Right renal cortex interstitium (tissue), 3 donors: Measurements from ENCODE around the gene IGSF9B. TPM values are rescaled to one million over a fixed set of nuclear protein-coding genes. Genes with fewer than 3 reads are reported as not detected.

Source experiments
- DNase-seq, 3 donors: peaks; one replicate each; pipeline ENCODE4 v3.0.0-alpha.2; 2013; ENCODE audit warnings: low read depth in 3 of 3, low spot score in 2 of 3
- polyA plus RNA-seq, 3 donors: library from polyadenylated mRNA; unstranded; fragments of 120-200 nt; gene quantifications; one replicate each; pipeline ENCODE4 v1.2.1, GENCODE V29; 2013; ENCODE audit not compliant: insufficient read length in 3 of 3

Gene IGSF9B
- polyA plus RNA-seq, 3 donors: 3.8 to 6.0 (median 4.8) TPM

DNA sequence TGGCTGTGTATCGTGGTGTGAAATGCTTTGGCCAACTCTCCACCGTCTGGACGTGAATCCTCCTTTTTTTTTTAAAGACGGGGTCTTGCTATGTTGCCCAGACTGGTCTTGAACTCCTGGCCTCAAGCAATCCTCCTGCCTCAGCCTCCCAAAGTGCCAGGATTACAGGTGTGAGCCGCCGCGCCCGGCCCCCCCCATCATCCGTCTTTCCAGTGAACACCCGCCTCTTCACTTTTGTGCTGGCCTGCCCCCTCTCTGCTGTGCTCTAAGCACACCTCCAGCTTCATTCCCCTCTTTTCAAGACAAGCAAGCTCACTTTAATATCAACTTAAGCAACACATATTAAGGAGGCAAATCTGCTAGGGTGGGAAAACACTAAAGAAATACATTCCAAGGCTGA lies 35.3 kb downstream of the IGSF9B start:
- DNase-seq: no peak

DNA sequence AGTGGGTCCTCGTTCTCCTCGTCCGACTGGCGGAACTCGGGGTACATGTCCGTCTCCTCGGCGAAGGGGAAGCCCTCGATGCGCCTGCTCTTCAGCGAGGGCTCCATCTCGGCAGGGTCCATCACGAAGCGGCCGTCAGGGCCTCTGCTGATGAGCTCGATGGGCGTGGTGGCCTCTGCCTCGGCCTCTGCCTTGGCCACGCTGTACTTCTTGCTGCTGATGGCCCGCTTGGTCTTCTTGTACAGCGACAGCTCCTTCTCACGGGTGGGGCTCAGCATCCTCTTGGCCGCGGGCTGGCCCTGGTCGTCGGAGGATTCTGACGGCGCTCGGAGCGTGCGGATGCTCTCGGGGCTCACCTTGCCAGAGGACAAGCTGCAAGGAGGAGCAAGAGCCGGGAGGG lies 35.7 kb downstream of the IGSF9B start:
- no peak for DNase-seq

DNA sequence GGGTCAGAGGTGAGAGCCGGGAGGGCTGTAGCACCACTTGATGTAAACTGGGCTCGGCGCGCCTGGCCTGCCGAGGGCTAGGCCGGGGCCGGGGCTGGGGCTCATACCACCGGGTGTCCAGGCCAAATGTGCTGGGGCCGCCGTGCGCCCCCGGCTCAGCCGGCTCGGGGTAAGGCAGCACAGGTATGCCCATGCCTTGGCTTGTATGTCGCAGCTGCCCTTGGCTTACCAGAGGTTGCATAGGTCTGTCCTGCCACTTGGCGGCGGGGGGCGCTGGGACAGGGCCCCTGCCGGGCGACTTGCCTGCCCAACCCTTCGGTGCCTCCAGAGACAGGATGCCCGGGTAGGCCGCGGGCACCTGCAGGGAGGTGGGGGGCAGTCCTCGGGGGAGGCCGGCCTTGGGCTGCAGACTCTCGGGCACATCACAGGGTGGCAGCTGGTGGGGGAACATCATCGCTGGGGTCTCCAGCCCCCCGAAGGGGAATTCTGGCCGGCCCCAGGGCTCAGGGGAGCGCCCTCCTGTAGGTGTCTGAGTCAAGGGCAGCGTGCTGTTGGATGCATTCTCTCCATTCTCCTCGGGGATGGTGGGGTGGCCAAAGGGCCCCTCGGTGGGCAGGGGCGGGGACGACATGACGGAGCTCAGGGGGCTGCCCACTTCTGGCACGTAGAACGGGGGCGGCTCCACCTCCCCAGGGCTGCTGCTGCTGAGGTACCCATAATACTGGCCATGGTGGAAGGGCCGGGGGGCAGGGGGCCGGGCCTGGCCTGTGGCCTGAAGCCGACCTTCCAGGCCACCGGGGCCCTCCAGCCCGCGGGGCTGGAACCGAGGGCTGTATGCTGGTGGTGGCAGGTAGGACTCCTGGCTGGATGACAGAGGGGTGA lies 36.4 kb downstream of the IGSF9B start:
- no peak for DNase-seq

DNA sequence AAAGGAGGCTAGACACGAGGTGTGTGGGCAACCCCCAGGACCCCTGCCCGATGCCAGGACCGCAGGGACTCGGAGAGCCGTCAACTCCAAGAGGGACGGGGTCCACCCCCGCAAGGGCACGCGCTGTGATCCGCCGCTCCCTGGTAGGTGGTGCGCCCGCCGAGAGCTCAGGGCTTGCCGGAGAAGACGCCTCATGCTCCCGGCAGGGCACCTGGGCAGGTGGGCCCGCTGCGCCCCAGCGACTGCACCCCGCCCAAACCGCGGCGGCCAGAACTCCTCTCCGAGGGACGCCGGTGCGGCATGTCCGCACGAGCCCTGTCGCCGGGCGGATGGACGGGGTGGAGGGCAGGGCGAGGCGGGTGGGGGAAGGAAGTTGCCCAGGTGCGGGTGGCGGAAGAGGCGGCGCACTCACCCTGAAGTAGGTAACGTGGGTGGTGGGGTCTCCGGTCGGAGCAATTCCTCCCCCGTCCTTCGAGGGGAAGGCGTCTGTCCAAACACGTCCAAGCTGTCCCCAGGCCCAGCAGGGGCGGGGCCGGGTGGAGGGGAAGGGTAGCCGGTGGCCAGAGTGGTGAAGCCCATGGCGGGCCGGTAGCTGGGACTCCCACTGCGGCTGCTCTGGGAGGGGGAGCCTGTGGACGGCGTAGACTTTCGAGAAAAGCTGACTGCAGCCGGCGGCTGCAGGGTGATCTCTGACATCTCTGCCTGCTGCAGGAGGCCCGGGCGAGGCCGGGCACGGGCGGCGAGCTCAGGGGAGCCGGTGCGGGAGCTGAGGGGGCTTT lies 37.2 kb downstream of the IGSF9B start:
- DNase-seq: no peak

DNA sequence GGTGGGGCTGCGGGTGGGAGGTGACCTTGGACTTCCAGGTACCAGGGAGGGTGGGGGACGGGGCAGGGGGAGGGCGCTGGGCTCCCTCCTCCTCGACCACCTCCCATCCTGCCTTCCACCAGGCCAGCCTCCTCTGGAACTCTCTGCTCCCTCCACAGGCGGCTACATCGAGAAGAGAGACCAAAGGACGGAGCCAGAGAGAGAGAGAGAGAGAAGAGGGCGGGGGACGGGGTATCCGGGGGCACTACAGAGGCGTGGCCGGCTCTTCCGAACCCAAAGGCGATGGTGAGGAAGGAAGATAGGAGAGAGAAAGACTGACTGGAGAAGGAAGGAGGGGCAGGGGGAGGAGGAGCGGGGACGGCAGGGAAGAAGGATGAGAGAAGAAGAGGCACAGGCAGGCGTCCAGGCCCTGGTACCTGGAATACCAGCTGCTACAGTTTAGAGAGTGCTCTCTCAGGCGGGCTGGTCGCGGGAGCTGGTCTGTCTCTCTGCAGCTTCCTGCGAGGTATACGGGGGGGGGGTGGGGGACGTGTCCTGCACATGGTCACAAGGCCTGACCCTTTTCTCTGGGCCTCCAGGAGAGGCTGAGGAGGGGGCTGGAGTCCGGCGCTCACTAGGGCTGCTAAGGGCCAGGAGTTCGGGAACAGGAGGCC lies 38.0 kb downstream of the IGSF9B start:
- no peak for DNase-seq

DNA sequence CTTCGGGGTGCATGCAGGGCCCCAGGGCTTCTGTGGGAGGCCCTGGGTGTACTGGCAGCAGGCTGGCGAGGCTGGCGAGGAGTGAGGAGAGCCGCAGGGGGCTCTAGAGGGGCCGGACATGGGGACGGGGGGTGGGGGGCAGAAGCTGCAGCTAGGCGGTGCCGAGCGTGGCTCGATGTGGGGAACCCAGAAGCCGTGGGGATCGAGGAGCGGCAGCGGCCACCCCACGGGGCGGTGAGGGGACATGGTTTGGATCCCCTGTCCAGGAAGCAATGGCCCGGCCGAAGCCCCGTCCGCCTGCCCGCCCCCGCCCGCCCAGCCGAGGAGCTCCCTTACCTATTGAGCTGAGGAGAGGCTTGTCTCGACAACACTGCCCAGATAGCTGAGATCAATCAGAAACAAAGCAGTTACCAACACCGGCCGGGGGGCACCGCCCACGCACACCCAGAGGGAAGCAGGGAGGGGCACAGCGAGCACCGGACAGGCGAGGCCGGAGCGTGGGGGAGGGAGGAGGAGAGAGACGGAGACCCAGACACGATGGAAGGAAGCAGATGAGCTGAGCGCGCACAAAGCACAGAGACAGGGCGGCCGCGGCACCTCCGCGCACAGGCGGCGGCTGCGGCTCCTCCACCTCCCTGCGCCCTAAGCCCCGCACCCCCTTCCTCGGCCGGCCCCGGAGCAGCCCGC lies 38.7 kb downstream of the IGSF9B start:
- no peak for DNase-seq

DNA sequence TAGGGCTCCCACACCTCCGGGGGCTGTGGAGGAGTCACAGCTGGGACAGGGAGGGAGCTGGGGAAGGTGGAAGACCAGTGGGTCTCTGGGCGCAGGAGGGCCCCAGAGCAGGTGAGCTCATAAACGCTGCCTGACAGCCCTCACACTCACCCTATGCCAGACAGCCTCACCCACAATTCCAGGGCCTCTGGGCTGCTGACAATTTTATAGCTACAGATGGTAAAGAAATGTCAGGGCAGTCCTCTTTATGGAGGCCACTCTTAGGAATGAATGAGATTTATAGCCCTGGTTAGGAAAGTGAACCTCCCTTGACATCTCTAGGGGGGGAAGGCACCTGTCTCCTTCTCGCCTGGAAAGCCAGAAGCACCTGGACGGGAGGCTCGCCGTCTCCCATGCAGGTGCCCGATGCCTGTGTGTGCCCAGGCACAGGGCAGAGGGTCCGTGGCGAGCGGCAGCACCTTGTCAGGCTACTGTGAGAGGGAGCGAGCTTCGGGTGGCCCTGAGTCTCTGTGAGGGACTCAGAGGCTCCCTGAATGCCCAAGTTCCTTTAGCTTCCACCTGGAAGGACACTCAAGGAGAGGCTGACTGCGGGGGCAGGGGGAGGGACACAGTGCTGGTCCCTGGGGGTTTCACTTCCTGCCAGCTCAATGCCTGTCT lies 39.9 kb downstream of the IGSF9B start:
- DNase-seq: no peak

DNA sequence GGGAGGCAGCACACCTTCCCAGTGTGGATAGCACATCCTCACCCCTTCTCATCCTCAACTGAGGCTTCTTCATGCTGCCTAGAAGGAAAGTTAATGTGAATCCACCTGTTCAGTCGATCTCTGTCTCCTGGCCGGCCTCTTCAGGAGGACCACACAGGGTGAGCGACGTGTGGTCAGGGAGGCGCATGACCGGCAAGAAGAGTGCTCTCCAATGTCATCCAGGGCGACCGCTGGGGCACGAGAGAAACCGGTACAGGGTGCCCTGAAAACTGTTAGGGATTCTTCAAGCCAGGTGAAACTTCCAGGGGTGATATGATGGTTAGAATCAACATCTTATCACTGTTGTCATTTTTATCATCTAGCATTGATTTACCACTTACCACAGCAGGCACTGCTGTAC lies 43.0 kb downstream of the IGSF9B start:
- no peak for DNase-seq

DNA sequence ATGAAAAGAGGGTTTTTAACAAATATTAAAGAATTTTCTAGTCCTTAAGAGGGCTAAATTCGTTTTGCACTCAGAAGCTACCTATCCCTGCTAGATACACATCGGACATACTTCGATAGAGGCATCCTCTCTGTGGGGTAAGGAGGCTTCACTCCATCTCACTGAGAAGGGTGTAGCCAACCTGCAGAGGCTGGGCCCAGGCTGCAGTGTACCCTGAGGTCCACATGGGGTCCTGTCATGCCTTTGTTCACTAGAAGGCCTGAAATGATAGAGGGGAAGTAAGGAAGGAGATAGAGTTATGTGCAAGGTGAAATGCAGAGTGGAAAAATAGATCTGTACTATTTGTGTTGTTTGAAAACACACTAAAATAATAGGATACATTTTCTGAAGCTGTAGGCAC lies 45.6 kb downstream of the IGSF9B start:
- DNase-seq: no peak

DNA sequence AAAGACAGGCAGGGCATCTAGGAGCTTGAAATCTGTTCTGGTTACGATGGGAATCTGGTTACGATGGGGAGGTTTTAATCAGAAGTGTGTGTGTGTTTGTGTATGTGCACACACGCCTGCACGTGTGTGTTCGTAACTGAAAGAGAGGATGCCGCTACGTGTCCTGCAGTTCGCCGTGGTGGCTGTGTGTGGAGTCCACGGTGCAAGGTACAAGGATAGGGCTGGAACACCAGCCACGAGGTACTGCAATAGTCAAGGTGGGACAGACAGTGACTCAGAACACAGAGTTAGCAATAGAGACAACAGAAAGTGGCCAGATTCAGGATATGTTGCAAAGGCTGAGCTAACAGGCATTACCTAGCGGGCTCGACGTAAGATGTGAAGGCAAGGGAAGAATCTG lies 46.7 kb downstream of the IGSF9B start:
- DNase-seq: no peak

DNA sequence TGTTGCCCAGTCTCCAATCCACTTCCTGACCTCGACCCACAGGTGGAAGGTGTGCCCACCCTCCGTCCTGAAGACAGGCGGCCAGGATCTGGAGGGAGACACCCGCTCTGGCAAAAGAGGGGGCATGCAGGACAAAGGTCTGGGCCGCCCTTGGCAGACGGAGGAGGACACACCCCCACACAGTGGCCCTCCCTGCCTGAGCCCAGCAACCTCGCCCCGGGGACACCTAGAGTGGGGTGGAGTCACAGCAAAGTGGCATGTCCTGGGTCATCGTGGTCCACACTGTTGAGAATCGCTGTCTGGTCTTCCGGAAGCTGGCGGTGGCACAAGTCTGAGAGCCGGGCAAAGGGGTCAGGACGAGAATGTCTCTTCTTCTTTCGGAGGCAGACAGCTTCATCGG lies 47.9 kb downstream of the IGSF9B start:
- DNase-seq: no peak

DNA sequence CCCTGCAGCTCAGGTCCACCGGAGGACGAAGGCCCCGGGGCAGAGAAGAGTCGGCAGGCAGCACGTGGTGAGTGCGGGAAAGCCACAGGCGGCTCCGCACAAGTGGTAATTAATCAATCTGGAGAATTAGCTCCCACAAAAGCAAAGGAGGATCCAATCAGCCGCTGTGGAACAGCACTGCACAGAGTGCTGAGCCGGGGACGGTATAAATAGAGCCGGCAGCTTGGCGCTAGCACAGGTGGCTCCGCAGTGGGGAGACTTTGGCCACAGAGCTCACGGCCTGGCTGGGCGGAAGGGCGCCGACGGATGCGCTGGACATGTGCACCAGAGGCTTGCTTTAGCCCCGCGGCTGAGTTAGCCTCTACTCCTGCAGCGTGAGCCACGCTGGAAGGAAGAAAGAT lies 48.9 kb downstream of the IGSF9B start:
- no peak for DNase-seq

DNA sequence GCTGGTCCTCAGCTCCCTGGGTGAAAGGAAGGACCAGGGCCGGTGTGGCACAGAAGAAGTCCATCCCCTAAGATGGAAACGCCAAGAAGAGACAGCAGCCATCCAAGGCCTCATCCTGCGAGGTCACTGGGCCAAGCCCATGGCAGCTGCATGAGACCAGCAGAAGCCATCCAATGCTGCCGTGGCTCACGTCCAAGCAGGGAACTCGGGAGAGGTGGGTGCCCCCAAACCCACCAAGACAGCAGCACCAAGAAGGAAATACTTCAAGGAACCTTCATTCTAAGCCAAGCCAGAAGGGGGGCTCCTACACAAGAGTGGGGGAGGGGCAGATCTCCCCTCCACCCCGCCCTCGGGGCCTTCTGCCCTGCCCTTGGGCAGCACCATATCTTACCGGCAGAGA lies 49.6 kb downstream of the IGSF9B start:
- no peak for DNase-seq

DNA sequence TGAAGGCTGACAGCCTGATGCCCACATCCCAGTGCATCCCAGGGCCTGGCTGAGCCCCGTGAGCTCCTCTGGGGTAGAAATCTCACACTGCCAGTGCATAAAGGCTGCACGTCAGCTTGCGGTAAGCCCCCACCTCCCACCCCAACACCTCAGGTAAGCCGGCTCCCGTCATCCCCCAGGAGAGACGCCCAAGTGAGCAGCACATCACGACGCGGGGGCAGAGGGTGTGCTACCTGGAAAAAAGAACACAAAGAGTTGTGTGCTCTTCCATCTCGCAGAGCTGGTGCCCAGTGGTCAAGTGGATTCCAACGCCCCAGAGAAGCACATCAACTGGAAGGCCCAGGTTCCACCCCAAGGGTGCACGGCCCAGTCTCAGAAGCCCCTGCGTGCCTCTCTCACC lies 50.0 kb downstream of the IGSF9B start:
- no peak for DNase-seq

DNA sequence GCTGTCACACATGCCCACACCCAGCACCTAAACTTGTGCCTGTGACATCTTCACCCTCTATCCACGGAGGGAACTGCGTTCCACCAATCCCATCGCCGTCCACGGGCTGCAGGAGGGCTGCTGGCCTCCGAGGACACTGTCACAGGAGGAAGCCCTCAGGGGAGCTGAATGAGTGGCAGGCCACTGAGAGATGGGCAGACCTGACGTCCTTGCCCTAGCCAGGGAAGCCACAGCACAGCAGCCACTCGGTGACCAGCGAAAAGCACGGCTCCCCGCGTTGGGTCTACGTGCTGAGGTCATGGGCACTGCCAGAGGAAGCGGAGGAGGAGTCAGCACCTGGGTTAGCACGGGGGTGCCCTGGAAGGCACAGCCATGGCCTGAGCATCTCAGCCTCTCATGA lies 50.5 kb downstream of the IGSF9B start:
- no peak for DNase-seq

DNA sequence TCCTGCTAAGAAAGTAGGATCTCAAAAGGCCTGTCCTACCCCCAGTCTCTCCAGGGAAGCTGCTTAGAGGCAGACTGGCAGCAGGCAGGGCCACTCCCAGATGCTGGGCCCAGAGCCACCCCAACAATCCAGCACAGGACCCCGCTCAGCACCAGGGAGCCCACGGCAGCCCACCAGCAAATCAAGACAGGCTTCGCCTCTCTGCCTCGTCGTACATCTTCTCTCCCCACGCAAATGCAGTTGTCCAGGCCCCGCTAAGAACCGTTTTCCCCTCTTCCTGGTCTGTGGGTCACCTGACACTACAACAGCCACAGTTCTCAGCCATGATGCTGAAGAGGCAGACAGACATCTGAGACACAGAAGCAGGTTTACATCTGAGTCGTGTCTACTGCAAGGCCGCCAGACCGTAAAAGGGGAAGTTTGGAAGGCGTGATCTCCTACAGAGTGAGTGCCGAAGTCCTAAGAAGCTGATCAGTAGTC lies 51.1 kb downstream of the IGSF9B start:
- DNase-seq: no peak

DNA sequence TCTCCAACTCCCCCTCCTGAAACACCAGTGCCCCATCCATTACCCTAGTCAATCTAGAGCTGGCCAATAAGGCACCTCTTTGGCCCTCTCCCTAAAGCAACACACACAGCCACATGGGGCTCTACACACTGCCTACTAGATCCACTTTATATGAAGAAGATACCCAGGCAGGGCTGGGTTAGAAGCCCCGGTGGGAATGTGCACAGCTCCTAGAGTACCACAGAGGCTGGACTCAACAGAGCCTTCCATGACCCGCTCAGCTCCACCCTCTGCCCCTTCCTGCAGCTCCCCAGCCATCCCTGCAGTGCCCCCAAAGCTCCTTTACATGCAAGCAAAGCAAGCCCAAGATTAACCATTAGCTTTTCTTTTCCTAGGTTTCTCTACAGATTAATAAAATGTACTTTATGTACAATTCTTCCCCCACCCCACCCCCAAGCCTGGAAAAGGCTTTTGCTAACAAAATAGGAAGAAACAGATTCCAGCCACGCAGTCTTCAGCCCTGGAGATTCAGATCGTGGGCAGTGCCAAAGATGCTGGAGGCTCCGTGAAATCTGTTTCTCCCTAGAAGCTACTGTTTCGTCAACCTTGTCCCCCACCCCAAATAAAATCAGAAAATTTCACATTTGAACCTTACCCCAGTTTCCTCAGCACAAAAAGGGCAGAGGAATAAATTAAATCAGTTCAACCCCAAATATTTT lies 51.8 kb downstream of the IGSF9B start:
- DNase-seq: no peak

DNA sequence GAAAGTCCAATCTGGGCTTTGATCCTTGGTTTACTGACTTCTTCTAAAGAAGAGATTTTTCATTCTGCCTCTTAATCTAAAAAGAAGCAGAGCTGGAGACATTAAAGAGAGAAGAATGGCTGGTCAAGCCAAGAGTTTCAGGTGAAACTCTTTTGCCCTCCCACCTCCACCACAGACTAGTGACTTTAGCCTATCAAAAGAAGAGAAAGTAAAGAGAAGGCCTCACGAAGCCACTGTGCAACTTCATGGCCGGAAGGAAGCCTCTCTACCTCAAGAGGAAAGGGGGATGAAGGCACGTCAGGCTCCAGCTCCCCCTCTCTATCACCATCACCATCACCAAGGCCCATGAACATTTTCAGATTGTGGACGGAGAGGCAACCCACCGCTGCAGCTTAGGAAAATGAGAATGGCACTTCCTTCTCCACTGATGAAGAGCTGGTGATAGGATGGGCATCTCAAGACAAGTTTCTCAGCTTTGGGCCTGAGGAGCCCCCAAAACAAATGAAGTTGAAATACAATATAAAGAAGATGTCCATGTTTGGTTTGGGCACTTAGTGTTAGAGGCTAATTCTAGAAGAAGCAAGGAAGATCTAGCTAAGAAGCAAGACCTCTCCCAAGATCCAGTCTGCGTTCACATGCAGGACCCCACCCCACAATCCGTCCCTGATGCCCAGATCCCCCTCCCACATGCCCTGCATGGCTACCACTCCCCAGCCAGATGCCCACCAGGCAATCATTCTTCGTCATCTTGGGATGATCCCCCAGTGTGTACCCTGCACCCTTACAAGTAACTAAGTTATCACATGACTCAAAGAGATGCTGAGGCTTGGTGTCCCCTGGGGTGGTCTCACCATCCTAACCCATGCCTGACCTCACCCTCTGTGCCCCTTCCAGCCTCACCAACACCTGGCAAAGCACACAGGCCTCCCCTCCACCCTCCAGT lies 52.6 kb downstream of the IGSF9B start:
- no peak for DNase-seq

DNA sequence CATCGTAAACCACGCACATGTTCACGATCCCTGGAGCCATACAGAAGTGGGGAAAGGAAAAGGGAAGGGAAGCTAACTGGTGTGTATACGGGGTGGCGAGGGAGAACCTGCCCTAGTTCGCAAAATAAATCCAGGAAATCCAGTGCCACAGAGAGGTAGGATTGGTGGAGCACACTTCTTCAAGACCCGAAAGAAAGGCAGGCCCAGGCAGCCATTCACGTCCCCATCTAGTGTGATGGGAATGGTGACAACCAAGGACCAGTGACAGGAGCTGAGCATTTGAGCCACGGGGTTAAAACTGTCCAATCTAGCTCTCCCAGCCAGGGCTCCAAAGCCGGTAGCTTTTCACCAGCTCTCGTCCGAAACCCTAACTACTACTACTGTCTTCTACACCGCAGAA lies 53.7 kb downstream of the IGSF9B start:
- no peak for DNase-seq
